SKM-1 treated with dmso at 0.1 percent for 144 hours (cell line): ENCODE measurements around the gene GHRHR.
A peak's percentile ranks its signal among the peaks of the same experiment; 100 is the strongest.

Experiments used
- DNase-seq: peaks from one replicate; lab custom pipeline; 2025; ENCODE audit not compliant: unreplicated experiment; lab: John Stamatoyannopoulos, UW

GHRHR gene

DNA sequence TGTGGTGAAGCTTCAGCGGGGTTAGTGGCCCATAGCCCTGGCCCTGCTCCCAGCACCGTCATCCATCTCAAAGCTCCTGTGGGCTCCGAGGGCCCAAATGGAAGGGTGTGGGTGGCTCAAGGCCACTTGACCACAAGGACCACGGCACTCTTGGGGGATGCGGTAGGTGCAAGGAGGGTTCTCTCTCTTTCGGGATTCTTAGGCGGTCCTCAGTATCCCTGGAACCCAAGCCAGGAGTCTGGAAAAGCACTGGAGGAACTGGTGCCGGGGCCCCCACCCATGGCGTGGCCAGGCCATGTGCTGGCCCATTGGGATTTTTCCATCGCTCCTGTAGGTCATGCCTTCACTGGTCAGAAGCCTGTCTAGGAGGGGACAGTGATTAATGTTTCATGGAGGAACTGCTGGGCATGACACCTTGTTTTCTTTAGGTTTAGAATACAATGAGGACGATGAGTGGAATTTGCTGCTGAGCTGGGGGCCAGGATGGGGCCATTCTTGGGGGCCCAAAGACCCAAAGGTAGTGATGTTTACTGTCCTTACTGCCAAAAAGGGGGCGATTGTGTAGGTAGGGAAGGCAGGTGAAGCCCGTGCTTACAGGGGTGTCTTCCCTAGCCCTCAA, 35.4 kb upstream of the GHRHR start:
- no peak for DNase-seq

DNA sequence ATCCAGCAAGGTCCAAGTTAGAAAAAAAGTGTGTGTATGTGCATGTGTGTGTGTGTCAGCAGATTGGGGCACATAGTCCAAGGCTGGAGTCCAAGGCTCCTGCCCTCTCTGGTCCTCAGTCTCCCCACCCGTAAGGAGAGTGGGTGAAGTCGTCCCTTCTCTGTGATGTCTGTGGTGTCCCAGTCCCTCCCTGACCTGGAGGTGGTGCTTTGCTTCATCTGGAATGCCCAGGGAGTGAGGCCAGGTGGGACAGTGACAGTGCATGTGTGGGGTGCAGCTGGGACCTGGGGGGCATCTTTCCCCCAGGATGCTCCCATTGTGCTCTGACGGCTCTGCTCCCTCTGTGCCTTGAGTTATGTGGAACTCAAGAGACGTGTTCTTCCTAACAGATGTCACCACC, 34.1 kb upstream of the GHRHR start:
- no peak for DNase-seq

DNA sequence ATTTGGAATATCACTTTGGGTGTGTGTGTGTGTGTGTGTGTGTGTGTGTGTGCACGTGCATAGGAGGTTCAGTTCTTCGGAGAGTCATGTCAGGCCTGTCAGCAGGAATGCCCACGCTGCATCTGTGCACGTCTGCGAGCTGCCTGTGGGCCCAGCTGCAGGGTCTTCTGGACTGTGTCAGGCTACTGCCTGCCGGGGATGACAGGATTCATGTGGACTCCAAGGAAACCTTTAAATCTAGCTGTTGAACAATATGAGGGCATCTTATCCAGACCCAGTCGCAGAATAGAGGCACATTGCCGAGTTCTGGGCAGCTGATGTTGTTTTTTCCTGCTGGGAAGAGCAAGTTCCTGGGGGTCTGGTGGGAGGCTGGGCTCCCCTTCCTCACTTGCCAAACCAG, 33.1 kb upstream of the GHRHR start:
- DNase-seq: no peak

DNA sequence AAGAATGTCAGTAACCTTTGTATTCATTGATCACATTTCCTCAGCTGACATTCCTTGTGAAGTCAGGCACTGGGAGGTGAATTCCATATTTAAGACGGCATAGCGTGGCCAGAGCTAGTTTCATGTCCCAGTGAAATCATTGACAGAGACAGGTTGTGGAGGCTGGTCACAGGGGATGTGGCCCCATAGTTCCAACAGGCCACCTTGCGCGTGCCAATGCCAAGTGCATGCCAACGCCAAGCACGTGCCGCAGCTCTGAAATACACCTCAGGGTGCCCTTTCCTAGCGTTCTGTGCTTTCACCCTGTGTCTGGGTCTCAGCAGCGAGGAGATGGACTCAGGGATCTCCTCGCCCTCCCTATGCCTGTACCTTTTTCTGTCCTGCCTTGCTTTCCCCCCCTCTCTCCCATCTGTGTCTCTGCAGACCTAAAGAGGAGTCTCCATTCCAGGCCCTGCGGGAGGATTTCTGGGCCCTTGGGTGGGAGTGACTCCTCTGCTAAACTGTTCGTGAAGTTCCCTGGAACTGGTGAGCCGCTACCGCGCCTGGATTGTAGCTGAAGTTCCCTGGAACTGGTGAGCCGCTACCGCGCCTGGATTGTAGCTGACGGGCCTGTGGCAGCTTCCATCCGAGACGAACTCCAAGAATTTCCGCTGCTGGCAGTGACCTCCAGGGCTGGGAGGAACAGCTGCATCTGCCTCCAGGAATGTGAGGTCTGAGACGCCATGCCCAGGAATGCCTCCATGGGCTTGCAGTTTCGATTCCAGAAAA, 32.4 kb upstream of the GHRHR start:
- no peak for DNase-seq

DNA sequence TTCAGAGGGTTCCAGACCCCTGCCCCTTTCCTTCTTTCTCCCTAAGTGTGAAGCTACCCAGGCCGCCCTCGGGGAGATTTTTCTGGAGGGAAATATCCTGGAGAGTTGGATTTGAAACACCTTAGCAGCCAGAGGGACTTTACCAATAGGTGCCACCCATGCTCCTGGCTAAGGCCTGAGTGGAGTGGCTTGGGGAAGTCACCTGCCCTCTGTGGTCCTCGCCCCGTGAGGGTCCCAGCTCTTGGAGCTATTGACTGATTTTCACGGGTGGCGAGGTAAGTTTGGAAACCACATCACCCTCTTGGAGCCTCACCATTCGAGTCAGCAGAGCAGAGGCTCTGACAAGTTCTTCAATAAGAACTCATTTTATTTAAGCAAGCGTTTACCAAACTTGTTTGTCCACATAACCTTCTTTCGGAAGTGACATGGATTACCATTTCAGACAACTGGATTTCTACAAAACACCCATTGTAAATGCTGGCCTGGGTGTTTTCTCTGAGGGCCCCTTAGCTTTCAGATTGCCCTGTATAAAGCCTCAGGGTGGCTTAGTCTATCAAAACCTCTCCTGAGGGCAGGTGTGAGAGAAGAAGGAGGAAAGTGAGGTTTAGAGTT, 31.7 kb upstream of the GHRHR start:
- DNase-seq: no peak

DNA sequence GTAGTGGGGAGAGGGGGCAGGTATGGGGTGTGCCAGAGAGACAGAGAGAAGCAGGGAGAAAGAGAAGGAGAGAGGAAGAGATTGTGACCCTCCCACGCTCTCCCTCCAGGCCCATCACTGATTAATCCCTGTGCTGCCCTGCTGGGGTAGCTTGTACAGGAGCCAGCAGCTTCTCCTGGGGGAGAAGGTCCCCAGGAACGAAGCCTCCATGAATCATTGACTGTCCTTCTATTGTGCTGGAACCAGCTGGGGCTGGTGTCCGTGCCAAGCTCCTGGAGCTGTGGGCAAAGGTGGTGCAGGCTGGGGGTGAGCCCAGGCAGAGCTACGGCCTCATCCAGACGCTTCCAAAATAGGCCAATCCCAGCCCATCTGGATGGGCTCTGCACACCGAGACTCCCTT, 31.2 kb upstream of the GHRHR start:
- DNase-seq: no peak

DNA sequence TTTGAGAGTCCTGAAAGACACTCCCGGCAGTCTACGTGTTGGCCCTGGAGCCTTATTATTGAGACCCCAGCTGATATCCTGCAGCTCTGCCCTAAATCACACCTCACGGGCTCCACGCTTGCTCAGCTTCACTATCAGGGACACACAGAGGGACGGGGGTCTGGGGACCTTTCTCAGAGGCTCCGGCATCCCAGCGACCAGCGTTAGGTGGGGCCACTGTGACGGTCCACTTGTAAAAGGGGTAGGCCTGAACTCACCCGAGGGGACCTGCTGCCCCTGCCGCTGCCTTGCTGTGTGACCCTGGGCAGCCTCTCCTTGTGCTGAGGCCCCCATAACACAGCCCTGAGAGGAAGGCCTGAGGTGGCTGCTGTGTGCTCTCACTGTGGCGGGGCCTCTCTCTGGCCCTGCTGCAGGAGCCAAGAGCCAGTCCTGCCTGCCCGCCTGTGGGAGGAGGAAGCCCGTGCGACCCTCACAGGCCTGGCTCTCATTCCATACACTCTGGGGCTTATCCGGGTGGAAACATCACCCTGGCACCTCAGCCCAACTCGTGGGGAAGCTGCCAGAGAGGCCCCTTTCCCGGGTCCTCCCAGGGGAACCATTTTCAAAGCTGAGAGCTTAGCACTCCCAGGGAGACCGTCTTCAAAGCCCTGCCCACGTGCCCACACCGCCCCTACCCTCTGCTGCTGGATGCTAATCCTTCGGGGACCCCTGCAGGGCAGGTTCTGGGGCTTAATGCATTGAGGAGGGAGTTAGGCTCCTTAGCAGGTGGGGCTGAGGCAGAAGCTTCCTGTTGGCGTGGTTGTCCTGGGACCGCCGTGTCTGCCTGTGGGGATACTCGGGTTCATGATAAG, 30.4 kb upstream of the GHRHR start:
- no peak for DNase-seq

DNA sequence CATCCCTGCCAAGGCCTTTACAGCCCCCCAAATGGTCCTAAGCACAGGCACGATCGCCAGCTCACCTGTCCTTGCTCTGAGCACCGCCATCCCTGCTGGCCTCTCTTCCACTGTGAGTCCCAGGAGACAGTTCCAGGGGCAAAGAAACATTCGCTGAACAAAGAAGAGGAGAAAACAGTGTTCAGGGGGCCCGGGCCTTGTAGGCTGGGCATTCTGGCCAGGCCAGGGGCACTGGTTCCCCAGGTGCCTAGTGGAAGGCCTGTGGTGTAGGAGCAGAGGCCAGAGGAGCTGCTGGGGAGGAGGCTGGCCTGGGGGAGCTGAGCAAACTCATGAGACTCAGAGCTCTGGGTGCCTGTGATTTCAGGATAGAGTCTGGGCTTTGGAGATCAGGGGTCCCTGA, 29.5 kb upstream of the GHRHR start:
- DNase-seq: no peak

DNA sequence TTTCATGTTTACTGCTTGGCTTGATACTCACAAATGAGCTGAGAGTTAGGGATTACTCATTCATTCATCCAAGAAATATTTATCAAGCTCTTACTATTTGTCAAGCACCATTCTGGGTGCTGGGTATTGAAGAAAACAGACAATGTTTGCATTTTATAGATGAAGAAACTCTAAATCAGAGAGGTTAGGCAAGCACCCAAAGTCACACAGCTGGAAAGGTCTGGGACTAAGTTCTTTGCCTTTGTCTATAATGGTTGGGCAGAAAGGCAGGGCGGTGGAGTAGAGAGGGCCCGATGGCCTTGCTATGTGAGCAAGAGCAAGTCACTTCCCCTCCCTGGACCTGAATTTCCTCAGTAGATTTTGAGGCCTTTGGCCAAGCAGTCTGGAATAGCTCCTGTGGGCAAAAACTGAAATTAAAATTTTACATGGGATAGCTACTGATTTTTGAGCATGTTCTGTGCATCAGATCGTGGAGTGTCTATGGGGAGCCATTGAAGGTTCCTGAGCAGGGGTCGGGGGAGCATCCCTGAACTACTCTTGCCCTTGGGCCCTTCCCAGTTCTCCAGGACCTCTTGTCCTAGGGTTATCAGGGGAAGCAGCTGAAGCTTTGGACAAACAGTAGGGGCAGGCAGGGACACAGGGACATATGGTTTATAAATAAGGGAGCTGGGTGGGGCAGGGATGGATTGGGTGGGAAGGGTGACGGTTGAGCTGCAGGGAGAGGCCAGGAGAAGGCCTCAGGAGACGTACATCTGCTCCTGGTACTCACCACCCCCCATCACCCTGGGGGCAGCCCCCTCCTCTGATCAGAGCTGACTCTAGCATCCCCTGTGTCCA, 28.8 kb upstream of the GHRHR start:
- no peak for DNase-seq

DNA sequence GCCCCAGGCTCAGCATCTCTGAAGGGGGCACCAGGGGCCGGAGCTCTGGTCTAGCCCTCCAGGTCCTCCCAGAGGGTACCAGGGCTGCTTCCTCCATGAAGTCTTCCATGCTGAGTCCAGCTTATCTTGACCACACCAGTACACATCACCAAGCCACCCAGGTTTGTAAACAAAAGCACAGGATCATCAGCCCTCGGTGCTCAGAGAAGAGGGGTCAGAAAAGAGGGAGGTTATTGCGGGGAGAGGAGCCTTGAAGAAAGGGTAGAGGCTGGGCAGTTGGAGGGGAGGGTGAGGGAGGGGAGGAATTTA, 28.2 kb upstream of the GHRHR start:
- no peak for DNase-seq

DNA sequence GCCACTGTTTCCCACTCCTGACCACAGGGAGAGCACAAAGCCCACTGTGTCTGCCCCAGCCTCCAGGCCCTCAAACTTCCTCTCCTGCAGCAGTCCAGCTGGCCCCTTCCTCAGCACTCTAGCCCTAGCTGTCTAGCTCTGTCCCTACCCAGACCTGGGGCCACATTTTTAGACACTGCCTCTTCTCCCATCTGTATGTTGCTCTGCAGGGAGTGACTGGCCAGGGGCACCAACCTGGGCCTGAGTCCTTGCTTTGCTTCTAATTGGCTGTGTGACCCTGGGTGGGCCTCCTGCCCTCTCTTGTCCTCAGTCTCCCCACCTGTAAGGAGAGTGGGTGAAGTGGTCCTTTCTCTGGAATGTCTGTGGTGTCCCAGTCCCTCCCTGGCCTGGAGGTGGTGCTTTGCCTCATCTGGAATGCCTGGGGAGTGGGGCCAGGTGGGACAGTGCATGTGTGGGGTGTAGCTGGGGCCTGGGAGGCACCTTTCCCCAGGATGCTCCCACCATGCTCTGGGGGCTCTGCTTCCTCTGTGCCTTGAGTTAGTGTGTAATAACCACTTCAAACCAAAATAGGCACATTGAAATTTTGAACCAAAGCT, 27.0 kb upstream of the GHRHR start:
- no peak for DNase-seq

DNA sequence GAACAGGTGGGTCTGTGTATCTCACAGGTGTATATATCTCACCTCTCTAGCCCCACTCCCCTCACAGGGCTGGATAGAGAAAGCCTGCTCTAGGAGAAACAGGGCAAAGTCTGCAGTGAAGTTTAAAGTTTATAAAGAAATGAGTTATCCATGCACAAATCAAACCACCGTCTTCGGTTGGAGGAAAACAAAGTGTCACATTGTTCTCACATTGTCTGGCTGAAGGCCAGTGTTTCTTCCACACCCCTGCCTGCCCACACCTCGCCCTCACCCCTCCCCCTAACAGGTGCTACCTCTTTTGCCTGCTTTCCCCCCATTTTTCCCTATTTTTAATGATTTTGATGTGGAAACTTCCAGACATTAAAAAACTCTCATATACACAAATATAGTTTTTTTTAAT, 26.3 kb upstream of the GHRHR start:
- no peak for DNase-seq

DNA sequence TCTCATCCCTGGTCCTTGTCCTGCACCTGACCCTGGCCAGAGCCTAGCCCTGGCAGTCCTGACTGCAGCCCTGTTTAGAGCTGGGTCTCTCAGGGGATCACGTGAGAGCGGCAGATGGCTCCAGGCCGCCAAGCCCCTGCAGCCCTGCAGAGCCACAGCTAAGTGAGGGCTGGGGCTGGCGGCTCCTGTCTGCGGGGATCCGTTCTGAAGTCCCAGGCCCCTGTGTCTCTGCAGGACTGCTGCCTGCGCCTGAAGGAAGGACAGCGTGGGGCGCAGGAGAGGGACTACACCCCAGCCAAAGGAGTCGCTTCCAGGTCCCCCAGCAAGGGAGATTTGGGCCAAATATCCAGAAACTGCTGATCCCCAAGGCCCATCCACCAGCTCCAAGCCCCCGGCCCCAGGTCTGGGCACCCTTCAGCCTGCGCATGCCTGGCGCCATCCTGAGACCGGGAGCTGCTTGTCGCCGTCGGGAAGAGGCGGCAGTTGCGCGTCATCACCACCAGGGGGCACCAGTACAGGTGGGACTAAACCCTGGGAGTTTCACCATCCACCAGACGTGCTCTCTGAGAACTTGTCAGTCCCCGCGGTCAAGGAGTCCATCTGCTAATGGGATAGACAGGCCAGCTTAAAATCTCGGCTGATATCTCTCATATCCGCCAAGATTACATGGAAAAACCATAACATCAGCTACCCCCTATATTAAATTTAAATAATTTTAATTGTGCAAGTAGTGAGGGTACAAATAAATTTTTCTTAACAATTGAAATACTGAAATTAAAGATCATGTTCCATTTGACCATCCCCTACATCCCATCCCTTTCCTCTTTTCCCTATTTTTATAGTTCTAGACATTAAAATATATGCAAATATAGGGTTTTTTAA, 25.1 kb upstream of the GHRHR start:
- DNase-seq: peak; percentile 43

DNA sequence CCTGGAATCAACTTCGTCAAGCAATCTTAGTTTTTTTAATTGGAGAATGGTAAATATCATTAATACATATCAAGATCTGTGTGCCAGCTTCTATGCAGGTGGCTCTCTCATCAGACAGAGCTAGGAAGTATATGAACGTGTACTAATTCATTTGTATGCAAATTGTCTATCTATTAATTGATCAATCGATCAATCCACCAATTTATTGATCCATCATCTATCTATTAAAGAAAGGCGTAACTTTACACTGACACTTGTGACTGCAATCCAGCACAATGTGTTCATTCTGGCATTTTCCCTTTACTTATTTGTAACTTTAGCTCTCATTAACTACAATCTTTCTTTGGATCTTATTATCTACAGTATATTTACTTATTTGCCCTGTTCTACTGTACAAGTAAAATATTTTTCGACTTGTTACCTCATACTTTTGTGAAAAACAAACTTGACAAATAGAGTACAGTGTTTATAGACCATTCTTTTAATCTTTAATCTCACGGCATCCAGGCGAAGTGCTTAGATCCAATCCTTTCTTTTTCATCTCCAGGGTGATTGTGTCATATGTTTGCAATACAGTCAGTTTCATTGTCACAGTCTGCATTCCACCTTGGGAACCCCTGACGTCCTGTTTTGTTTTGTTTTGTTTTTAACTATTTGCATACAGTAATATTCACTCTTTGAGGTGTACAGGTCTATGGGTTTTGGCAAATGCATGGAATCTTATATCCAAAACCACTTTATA, 22.0 kb upstream of the GHRHR start:
- no peak for DNase-seq

DNA sequence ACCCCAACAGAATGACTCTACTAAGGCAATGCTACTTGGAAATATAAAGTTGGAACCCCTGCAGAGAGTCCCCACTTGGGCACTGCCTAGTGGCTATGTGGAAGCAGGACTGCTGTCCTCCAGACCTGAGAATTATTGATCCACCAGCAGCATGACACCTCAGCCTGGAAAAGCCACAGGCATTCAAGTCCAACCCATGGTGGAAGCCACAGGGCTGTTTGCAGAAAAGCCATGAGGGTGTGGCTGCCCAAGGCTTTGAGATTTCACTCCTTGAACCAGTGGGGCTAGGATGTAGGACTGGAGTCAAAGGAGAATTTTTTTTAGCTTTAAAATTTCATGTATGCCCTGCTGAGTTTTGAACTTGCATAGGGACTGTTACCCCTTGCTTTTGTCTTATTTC, 13.6 kb upstream of the GHRHR start:
- no peak for DNase-seq

DNA sequence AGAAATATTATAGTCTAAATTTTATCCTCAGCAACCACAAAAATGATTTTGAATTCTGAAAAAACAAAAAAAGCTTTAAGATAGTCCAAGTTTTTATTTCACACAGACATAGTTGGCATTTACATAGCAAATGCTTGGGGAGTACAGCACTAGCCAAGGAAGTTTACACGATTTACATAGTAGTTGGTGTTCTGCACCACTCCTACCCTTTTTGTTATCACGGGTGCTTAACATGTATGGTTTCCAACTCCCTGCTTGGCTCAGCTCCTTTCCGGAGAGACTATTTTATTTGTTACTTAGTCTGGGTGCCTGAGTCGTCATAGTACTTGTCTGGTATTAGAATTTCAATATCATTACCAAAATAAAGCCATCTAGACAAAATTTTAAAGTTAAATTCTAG, 8.8 kb upstream of the GHRHR start:
- no peak for DNase-seq

DNA sequence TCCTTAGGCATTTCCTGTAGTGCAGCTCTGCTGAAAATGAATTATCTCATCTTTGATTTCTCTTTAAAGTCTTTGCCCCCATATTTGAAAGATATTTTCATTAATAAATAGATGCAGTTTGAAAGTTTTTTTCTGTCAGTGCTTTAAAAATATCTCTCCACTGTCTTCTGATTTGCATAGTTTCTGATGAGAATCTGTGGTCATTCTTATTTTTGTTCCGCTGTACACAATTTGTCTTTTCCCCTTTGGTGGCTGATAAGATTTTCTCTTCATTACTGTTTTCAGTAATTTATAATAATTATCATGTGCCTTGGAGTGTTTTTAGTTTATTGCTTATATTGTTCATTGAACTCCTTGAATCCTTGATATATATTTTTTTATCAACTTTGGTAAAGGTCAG, 7.0 kb upstream of the GHRHR start:
- no peak for DNase-seq

DNA sequence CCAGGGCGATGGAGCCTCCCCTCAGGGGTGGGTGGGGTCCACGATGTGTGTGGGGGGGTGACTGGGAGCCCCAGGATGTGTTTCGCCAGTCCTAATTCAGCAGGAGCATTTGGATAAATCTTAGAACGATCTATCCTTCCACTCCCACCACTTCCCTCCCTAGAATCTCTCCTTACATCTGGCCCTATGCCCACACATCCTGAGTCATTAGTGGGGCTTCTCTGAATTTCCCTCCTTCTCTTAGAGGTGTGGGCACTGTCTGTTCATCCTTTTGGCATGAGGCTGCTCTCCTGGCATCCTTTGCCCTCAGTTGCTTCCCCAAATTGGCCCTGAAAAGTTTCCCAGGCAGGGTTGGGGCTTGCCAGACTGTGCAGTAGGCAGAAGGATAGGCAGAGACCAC, 1.6 kb downstream of the GHRHR start:
- DNase-seq: no peak

DNA sequence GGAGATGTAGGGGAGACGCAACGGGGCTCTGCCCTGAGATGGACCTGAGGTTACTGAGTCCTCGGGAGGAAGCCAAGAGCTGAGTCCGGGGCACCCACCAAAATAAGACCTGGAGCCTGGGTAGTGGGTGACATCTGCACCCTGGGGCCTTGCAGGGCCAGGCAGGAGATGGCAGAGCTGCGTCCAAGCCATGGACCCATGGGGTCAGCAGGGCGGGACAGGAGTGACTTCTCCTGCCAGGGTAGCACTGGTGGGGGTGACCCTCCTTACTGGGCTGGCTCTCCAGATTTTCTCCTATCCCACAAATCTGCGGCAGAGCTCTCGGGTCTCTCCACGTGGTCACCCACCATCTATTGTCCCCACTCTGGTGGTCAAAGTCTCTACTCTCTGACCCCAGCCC, 2.1 kb downstream of the GHRHR start:
- DNase-seq: no peak
